D721Med (cell line): Measurements from ENCODE around the gene SART3.

Source experiments
- DNase-seq: peaks from one replicate; pipeline ENCODE4 v3.0.0; 2011; ENCODE audit warnings: low spot score; ENCODE audit not compliant: insufficient read length
- FAIRE-seq: peaks from 2 replicates; lab custom pipeline; 2011; peaks lifted over from hg19 to GRCh38; lab: Jason Lieb, UNC
- TF ChIP-seq, protein P1 (sequence below): IDR thresholded peaks from 2 replicates; pipeline ENCODE4 v1.5.1; 2012; ENCODE audit warnings: mild to moderate bottlenecking, control low read depth; ENCODE audit not compliant: insufficient read depth; ENCODE audit errors: missing control alignments

Gene SART3

DNA sequence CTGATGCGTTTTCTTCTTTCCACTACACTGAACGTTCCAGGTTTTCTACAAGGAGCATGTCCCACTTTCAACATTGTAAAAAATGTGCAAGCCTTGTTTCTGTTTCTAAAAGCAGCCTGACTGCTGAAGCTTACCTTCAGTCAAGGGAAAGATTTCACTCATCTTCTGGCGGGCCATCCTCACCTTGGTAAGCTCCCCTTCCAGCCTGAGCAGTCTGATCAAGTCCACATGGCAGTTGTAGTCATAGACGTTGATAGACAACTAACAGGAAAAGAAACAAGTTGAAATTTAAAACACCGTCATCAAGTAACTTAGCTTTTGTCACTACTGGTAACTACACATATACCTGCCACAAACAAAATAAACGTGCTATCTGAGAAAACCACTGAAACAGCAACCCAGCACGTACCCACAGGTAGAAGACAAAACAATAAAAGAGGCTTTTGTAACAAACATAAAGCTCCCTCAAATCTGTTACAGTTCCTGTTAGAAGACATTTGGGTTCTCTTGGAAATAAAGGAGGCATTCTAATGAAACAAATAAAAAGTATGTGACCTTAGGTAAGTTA lies 11.9 kb downstream of the SART3 start:
- FAIRE-seq (no peak), DNase-seq (no peak)
- TF ChIP-seq, protein P1, sequence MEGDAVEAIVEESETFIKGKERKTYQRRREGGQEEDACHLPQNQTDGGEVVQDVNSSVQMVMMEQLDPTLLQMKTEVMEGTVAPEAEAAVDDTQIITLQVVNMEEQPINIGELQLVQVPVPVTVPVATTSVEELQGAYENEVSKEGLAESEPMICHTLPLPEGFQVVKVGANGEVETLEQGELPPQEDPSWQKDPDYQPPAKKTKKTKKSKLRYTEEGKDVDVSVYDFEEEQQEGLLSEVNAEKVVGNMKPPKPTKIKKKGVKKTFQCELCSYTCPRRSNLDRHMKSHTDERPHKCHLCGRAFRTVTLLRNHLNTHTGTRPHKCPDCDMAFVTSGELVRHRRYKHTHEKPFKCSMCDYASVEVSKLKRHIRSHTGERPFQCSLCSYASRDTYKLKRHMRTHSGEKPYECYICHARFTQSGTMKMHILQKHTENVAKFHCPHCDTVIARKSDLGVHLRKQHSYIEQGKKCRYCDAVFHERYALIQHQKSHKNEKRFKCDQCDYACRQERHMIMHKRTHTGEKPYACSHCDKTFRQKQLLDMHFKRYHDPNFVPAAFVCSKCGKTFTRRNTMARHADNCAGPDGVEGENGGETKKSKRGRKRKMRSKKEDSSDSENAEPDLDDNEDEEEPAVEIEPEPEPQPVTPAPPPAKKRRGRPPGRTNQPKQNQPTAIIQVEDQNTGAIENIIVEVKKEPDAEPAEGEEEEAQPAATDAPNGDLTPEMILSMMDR, result no peak

DNA sequence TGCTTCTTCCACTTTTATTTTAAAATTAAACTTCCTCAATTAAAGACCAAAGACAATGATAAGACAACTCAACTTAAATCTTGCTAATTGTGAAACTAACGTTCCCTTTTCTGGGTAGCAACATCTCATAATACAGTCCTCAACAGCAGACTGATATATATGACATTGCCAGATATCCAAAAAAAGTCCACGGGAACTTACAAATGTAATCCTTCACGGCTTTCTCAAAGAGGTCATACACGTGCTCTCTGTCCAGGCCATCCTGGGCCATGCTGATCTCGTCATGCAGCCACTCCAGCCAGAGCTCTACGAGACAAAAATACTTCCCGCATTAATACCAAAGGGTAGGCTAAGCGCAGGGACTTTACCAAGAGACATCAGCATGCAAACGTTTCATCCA lies 13.3 kb downstream of the SART3 start:
- TF ChIP-seq, protein P1, result no peak

DNA sequence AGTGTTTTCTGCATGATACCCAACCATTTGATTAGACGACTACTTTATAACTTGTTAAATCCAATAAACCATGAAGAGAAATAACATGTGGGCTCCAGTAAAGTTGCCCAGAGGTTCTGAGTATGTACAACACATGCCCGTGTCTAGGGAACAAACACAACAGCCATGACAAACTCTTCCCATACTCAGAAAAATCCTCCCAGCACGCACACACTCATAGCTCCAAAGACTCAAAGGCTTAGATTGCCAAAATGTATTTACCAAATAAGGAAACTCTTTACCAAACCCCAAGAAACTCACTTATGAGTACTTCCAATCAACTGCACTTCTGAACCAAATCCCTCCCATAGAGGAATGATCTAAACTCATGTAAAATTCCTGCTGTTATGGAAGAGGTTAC lies 17.3 kb downstream of the SART3 start:
- no peak for DNase-seq
- TF ChIP-seq, protein P1, result no peak
- no peak for FAIRE-seq

More for the DNA sequence above, 13.3 kb downstream of the SART3 start:
- DNase-seq (no peak), FAIRE-seq (no peak)

DNA sequence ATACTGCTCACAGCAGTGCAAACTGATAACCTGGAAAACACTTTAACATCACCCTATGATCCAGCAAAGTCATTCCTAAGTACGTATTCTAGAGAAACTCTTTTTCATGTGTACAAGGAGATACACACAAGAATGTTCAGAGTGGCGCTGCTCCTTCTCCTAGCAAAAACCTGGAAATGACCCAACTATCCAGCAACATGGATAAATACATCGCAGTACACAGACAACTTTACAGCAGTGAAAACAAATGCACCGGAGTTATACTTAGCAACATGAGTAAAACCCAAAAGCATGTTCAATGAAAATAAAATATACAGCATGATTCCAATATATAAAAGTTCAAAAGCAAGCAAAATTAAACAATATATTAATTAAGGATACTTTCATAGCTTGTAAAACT lies 18.7 kb downstream of the SART3 start:
- DNase-seq, result no peak
- TF ChIP-seq, protein P1, result no peak
- FAIRE-seq, result no peak

DNA sequence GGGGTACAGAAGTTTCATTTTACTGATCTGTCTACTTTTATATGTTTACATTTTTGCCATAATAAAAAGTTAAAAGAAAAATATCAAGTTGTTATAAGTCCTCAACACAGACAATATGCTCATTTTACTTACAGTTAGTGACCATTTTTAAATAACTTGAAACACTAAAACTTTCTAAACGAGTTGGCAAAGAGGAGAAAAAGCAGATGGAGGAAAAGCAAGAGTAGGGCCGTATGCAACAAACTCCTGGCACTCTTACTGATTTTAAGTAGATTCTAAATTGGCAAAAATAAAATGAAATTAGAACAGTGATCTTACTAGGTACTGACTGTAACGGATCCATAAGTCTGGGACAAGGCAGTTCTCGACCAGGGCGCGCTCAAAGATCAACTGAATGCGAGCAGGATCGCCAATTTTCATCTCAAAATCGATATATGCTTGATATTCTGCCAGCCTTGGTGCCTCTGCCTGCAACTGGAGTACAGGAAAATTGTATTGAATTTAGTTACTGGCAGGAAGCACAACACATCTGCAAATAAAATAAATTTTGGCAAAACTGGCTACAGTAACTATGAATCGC lies 22.3 kb downstream of the SART3 start:
- no peak for DNase-seq
- no peak for FAIRE-seq
- TF ChIP-seq, protein P1, result no peak

DNA sequence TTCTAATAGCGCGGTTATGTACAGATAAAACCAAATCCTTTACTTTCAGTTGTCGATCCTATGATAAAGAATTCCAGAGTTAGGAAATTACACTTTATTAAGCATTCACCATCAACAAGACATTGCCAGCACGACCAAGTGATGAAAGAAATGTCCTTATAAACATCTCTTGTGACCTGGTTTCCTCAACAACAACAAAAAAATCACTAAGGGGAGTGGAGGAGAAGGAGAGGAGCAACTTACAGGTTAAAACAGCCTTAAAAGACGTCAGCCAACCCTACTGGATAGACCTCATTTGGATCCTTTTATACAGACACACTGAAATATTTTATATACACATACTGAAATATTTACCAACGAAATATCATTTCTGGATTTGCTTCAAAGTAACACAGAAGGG lies 22.8 kb downstream of the SART3 start:
- FAIRE-seq, result no peak

More for the DNA sequence above, 22.8 kb downstream of the SART3 start:
- TF ChIP-seq, protein P1, result no peak
- DNase-seq, result no peak
